TTC549 (cell line): ENCODE measurements around the gene EDN1.
"Not testable (repeated sequence)": the region's sequence is repeated elsewhere in the genome, so short reads cannot be mapped to it uniquely, and the experiment has no call there.

ENCODE experiments used
- FAIRE-seq: peaks from 2 replicates; lab custom pipeline; 2012; peaks lifted over from hg19 to GRCh38; lab: Jason Lieb, UNC

The EDN1 gene

DNA sequence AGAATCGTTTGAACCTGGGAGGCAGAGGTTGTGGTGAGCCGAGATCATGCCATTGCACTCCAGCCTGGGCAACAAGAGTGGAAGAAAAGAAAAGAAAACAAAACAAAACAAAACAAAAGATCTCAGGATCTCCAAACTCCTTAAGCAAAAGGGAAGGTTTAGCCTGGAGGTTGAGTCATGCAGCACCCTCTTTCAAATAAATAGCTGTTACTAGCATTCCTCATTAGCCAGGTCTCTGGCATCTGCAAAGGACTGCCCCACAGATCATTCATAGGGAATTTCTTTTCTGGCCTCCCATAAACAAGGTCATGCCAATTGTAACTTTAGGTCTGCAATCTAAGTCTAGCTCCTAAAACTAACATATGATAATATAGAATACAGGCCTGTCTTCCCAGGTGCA, 37.2 kb downstream of the EDN1 start:
- FAIRE-seq = no peak

- FAIRE-seq = no peak
These were observed 37.8 kb downstream of the EDN1 start for GRCh38 chr6:12327988-12328387.

DNA sequence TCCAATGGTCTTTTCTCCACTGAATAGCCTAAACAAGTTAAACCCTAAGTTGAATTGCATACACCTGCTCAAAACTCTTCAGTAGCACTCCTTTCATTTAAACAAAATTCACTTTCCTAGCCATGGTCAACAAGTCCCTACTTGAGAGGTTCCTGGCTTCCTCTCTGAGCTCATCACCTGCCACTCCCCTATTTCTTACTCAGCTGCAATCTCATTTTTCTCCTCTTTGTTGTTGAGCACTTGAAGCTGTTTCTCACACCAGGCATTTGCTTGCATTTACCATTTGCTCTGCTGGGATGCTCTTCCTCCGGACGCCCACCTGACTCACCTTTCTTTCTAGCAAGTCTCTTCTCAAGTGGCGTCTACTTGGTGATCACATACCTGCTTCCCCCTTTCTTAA, 38.5 kb downstream of the EDN1 start:
- no peak for FAIRE-seq

DNA sequence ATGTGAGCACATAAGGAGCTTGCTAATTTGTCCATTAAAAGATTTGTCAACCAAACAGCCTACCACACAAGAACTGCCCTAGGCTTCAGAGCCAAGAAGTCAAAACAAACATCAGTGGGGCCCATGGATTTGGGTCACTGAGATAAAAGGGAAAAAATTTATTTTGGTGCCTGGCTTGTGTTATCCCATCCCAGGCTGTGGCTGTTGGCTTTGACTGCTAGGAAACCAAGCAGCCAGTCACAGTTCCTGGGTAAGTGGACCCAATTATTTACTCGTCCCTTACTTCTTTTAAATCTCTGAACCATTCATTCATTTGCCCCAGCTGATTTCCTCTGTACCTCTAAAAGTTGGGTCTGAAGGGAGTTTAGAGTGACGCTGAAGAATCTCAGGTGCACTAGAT, 41.3 kb downstream of the EDN1 start:
- no peak for FAIRE-seq

DNA sequence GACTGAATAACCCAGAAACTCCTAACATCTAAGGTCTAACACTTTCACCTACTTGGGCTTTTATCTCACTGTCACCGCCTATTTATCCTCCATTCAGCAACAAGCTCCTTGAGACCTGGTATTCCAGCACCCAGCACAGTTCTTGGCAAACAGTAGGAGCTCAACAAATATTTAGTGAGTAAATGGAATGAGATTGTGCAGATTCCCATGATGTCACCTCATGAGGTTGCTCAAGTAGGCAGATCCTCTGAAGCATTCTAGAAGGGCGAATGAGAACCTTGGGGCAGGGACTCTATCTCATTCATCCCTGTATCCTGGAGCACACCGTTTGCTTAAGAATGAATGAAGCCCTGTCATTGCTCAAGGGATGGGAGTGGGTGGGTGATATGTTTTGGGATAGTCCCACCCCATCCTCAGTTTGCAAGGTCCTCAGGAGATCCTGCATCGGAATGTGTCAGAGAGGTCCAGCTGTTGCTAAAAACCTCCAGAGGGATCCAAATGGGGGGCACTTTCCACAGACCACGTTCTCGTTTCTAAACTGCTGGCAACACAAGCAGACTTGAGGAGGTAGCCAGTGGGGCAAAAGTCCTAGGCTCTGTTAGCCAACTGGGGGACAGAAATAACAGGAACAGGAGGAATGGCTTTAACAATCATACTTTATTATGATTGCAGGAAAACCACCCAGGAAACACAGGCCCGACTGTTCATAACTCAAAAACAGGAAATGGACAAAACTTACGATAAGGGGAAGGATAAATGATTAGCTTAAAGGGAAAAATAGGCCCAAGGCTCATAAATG, 42.0 kb downstream of the EDN1 start:
- no peak for FAIRE-seq

- FAIRE-seq = not testable (repeated sequence)
These were observed 42.6 kb downstream of the EDN1 start for GRCh38 chr6:12332750-12333079.

DNA sequence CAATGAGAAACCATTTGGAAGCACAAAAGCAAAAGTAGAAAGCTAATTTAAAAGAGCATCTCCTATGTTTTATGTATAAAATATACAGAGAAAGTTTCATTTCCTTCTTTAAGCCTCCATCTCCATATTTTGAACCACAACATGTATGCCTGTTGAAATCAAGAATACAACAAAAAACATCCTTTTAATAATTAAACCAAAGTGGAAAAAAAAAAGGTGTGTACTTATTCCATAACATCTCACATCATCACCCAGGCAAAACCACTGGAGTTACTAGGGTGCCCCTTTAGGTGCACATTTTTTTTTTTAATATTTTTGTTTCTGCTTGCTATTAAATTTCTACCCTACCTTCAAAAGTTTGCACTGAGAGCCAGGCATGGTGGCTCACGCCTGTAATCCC, 43.0 kb downstream of the EDN1 start:
- FAIRE-seq = no peak

GRCh38 chr6:12334526-12335130, 44.5 kb downstream of the EDN1 start:
- no peak for FAIRE-seq

DNA sequence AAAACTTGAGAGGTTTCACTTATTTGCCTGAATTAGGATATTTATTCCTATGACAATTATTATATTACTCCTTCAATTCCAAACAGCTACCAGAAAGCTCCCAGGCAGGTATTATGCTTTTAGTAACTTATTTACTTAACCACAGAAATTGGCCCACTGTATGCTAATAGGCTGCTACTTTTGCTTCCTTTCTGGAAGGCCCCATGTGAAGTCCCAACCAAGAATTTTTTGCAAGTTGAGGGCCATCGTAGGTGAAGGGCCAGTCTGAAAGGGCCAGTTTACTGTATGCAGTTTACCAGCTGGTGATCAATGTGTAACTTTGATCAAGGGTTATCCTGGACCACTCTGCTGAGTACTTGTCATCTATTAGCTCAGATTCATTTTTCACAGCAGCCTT, 45.0 kb downstream of the EDN1 start:
- FAIRE-seq = no peak

DNA sequence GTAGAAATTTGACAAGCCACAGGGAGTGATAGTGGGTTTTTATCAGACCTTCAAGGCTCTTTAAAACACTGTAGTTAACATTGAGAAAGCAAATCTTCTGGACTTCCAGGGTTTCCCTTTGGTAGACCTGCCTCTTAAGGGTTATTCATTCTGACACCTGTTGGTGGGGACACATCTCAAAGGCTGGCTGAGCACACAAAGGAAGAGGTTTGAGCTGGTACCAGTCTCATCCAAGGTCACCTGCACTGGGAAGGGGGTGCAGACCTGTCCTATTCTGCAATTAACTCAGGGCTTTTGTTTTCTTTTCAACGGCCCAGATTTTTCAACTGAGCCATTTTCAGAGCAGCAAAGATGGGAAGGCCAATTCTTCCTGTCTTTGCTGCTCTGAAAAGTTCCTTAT, 45.6 kb downstream of the EDN1 start:
- FAIRE-seq = no peak

- FAIRE-seq = no peak
These were observed 46.2 kb downstream of the EDN1 start for GRCh38 chr6:12336121-12336971.

- FAIRE-seq = no peak
These were observed 48.9 kb downstream of the EDN1 start for GRCh38 chr6:12339022-12339421.

- FAIRE-seq = no peak
These were observed 49.8 kb downstream of the EDN1 start for GRCh38 chr6:12339808-12340487.

DNA sequence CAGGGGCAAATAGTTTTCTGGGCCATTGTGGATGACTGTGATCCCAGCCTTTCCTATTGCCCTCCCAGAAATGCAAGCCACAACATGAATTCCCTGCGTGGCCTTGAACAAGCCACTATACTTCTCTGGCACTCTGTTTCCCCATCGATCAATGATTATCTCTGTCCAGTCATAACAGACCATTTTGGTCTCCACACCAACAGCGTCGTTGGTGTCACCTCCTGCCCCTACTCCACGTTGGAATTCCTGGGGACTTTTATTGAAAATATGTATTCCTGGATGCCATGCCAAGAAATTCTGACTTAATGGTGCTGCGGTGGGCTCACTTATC, 50.3 kb downstream of the EDN1 start:
- no peak for FAIRE-seq

DNA sequence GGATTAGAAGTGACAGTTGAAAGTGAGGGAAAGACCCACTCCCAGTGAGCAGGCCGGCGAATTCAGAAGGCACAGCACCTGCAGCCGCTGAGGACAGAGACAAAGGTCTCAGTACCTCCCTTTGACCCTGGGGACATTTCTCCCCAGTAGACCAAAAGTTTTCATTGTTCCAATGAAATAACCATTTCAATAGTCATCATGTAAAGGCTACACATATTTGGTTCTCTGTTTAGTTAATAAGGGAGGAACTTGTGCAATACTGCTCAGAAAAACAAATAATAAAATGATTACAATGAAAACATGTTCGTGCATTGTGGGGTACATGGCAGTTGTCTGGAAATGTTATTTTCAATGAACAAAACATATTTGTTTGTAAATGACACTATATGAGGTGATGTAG, 52.5 kb downstream of the EDN1 start:
- FAIRE-seq = no peak

DNA sequence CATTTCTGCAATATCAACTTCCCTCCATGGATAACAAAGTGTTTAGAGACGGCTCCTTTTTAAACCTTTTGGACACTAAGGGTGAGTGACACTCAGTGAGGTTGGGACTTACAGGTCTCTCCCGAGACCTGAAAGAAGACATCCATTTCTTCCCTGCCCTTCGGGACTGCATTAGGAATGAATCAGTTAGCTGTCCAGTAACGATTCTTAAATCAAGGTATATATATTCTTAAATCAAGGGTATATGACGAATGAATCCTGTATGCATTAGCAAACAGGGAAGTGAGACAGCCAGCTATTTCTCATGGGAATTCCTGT, 52.9 kb downstream of the EDN1 start:
- FAIRE-seq = no peak

GRCh38 chr6:12343440-12344162, 53.4 kb downstream of the EDN1 start:
- no peak for FAIRE-seq

GRCh38 chr6:12344296-12344695, 54.1 kb downstream of the EDN1 start:
- FAIRE-seq = no peak

DNA sequence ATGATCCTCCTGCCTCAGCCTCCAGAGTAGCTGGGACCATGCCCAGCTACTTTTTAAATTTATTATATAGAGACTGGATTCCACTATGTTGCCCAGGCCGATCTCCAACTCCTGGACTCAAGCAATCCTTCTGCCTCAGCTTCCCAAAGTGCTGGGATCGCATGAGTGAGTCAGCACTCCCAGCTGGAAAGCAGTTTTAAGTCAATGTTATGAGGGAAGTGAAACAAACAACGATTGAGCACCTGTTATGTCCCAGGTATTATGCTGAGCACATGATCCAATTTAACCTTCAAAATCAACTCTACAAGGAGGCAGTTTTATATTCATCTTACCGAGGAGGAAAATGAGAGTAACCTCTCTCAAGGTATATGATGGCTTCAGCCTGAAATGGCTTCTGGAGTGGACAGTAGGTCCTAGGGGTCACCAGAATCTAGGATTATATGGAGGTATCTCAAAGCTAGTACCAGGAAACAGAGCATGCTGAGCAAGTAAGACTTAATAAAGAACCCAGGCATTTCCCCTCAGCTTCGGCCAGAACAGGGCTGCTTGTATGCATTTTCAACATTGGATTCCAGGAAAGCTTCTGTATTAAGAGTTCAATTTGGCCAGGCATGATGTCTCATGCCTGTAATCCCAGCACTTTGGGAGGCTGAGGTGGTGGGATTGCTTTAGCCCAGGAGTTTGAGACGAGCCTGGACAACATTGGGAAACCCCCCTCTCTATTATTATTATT, 55.0 kb downstream of the EDN1 start:
- FAIRE-seq = no peak

DNA sequence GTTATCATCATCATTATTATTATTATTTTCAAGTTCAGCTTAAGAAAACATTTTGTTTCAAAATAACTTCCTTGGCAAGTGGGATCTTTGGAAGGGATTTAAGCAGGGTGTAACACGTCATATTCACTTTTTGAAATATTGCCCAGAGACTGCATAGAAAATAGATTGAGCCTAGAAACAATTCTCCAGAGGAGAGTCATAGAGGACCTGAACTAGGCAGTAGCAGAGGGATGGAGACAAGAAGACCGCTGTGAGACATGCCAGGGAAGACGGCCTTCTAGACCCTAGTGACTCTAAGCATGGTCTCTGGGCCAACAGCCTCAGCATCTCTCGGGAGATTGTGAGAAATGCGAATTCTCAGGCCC, 55.5 kb downstream of the EDN1 start:
- no peak for FAIRE-seq
